A549 (cell line): ENCODE results near the gene PRR7. TPM values are rescaled to one million over a fixed set of nuclear protein-coding genes. Genes with fewer than 3 reads are reported as not detected.

Experiments
- ATAC-seq, 2 experiments: fragments of 200-7000 bp in 1 of 2; fragments of >200 bp in 1 of 2; cut with Nextera tagmentation in 1 of 2; cut with Tn5 transposase in 1 of 2; 3 replicates each; pipeline versions ENCODE4 v1.8.0 to v1.9.1; 2018 to 2020; ENCODE audit warnings: mild to moderate bottlenecking in 1 of 2, moderate library complexity in 1 of 2
- CTCF ChIA-PET: fragments of 300-600 bp; sonication (Branson Sonifier 250); formaldehyde crosslinking; extraction: SDS; loops from one replicate; lab custom pipeline; 2021; ENCODE audit warnings: antibody characterized with exemption, inconsistent platforms; lab: Yijun Ruan, JAX
- POLR2A ChIA-PET: fragments of 350-600 bp; formaldehyde crosslinking; extraction: SDS; loops from one replicate; lab custom pipeline; 2021; ENCODE audit warnings: antibody characterized with exemption, inconsistent platforms; lab: Yijun Ruan, JAX
- DNase-seq, 2 experiments: peaks; one replicate each; pipeline versions ENCODE4 v3.0.0 to v3.0.0-alpha.2; 2011 to 2016; ENCODE audit warnings: low read depth in 1 of 2, low spot score in 1 of 2
- FAIRE-seq: peaks from 2 replicates; lab custom pipeline; 2011; peaks lifted over from hg19 to GRCh38; lab: Jason Lieb, UNC
- H3K27ac ChIP-seq, 2 experiments: fragments of >200 bp; sonication (Bioruptor Twin); formaldehyde crosslinking; 3 replicates each; pipeline ENCODE4 v1.5.1; 2016 to 2017
- H3K4me1 ChIP-seq: fragments of >200 bp; sonication (Bioruptor Twin); formaldehyde crosslinking; 3 replicates; pipeline ENCODE4 v1.6.1; 2016
- H3K4me2 ChIP-seq: fragments of >200 bp; sonication (Bioruptor Twin); formaldehyde crosslinking; 3 replicates; pipeline ENCODE4 v1.6.1; 2016
- H3K4me3 ChIP-seq: fragments of >200 bp; sonication (Bioruptor Twin); formaldehyde crosslinking; 3 replicates; pipeline ENCODE4 v1.5.1; 2016
- H3K9me3 ChIP-seq: fragments of >200 bp; sonication (Bioruptor Twin); formaldehyde crosslinking; 3 replicates; pipeline ENCODE4 v1.6.1; 2016
- CTCF ChIP-seq: fragments of >200 bp; sonication (Bioruptor Twin); formaldehyde crosslinking; IDR thresholded peaks from 3 replicates; pipeline ENCODE4 v1.5.1; 2016
- EP300 ChIP-seq, 2 experiments: fragments of >200 bp; sonication (Bioruptor Twin); formaldehyde crosslinking; IDR thresholded peaks; 2 replicates in 1 of 2; 3 replicates in 1 of 2; pipeline ENCODE4 v1.6.1; 2016 to 2017
- FOSL2 ChIP-seq, 2 experiments: fragments of 450-650 bp in 1 of 2; fragments of >200 bp in 1 of 2; sonication (Bioruptor Twin) in 1 of 2; formaldehyde crosslinking; IDR thresholded peaks; 2 replicates each; pipeline versions ENCODE4 v1.5.0 to v1.6.1; 2016 to 2020; ENCODE audit warnings: mild to moderate bottlenecking in 1 of 2, moderate library complexity in 1 of 2
- FOXS1 ChIP-seq: fragments of 250-450 bp; sonication (Bioruptor Pico); IDR thresholded peaks from 2 replicates; pipeline ENCODE4 v1.5.0; 2020; ENCODE audit warnings: mild to moderate bottlenecking, moderate library complexity
- HDAC2 ChIP-seq: fragments of 200-600 bp; sonication (generic); IDR thresholded peaks from 2 replicates; pipeline ENCODE4 v1.6.1; 2016
- HES2 ChIP-seq: fragments of >200 bp; sonication (Bioruptor Twin); formaldehyde crosslinking; IDR thresholded peaks from 2 replicates; pipeline ENCODE4 v1.6.1; 2016
- HEYL ChIP-seq: fragments of 250-450 bp; sonication (Bioruptor Pico); IDR thresholded peaks from 2 replicates; pipeline ENCODE4 v1.8.0; 2021; ENCODE audit warnings: mild to moderate bottlenecking, moderate library complexity
- JUNB ChIP-seq: fragments of >200 bp; sonication (Bioruptor Twin); formaldehyde crosslinking; IDR thresholded peaks from 2 replicates; pipeline ENCODE4 v1.6.1; 2016
- MAX ChIP-seq: IDR thresholded peaks from 2 replicates; pipeline ENCODE4 v1.6.1; 2012
- NFE2L2 ChIP-seq: fragments of 150-350 bp; conservative IDR thresholded peaks from 2 replicates; pipeline ENCODE4 v1.6.1; 2014; ENCODE audit warnings: low read length
- PHF8 ChIP-seq: fragments of 200-600 bp; sonication (generic); IDR thresholded peaks from 2 replicates; pipeline ENCODE4 v1.6.1; 2016; ENCODE audit warnings: low read depth, mild to moderate bottlenecking, antibody characterized with exemption, moderate library complexity, borderline replicate concordance
- POLR2A ChIP-seq: IDR thresholded peaks from 2 replicates; pipeline ENCODE4 v1.6.1; 2012; ENCODE audit warnings: mild to moderate bottlenecking, low read length
- RARB ChIP-seq: fragments of 250-450 bp; sonication (Bioruptor Pico); IDR thresholded peaks from 2 replicates; pipeline ENCODE4 v1.8.0; 2021; ENCODE audit warnings: mild to moderate bottlenecking, moderate library complexity
- RCOR1 ChIP-seq: fragments of 150-350 bp; IDR thresholded peaks from 2 replicates; pipeline ENCODE4 v1.6.1; 2014; ENCODE audit warnings: antibody characterized with exemption, low read length, low read depth
- REST ChIP-seq: fragments of 200-600 bp; sonication (generic); IDR thresholded peaks from 2 replicates; pipeline ENCODE4 v1.6.1; 2016; ENCODE audit warnings: antibody characterized with exemption, mild to moderate bottlenecking, moderate library complexity
- TFCP2L1 ChIP-seq: fragments of 250-450 bp; sonication (Bioruptor Pico); IDR thresholded peaks from 2 replicates; pipeline ENCODE4 v1.5.0; 2021; ENCODE audit warnings: mild to moderate bottlenecking
- TP53 ChIP-seq: fragments of 250-450 bp; sonication (Bioruptor Pico); IDR thresholded peaks from 2 replicates; pipeline ENCODE4 v1.5.0; 2021; ENCODE audit warnings: mild to moderate bottlenecking, moderate library complexity
- ZC3H11A ChIP-seq: fragments of 450-650 bp; IDR thresholded peaks from 2 replicates; pipeline ENCODE4 v1.6.1; 2014; ENCODE audit warnings: antibody characterized with exemption, mild to moderate bottlenecking
- WGBS: methylation state at CpG from one replicate; pipeline ENCODE4 v1.1.6; 2017; ENCODE audit errors: missing lambda C conversion rate; 5-methylcytosine and 5-hydroxymethylcytosine counted together
- polyA plus RNA-seq, 4 experiments: library from polyadenylated mRNA; depleted of rRNA in 3 of 4; stranded (reverse); fragments of >200 nt; fragmentation: RNase III in 1 of 4; extraction: RNeasy Plus Mini Kit Qiagen cat#74134 plus additional on column Dnase treatment in 1 of 4; gene quantifications; 2 replicates in 3 of 4; 3 replicates in 1 of 4; pipeline ENCODE4 v1.2.3, GENCODE V29; 2011 to 2017

The PRR7 gene
- polyA plus RNA-seq, 2 of the 4 experiments (the other 2 are of a cell fraction): 2.2 to 11.0 TPM

- TF ChIP-seq FOSL2 (IDR thresholded peaks at IDR 0.05) (no peak), FOSL2 (CRISPR knock-in tag; IDR thresholded peaks at IDR 0.05) (no peak), NFE2L2 (no peak), HES2 (no peak), HDAC2 (no peak)
Measured at GRCh38 chr5:177504086-177505056, 57.8 kb downstream of the PRR7 start (continued).

GRCh38 chr5:177505075-177505474 lies 58.5 kb downstream of the PRR7 start:
- ATAC-seq (no peak), FAIRE-seq (no peak), DNase-seq (no peak)
- H3K4me2 ChIP-seq: no peak overlapping the region
- H3K9me3 ChIP-seq: no peaks in the 10 kb centered on the region
- POLR2A ChIA-PET: no interaction called here
- 93% methylated on average over 3 of the region's 4 CpGs for WGBS
- peaks cover 4% of the 10 kb centered on the region; the same call in 1 of the 3 replicates for H3K4me1 ChIP-seq
- no peak overlapping the region for H3K27ac ChIP-seq
- TF ChIP-seq ZC3H11A (no peak), PHF8 (no peak), TFCP2L1 (CRISPR knock-in tag) (no peak), POLR2A (no peak), MAX (no peak), HDAC2 (no peak), JUNB (no peak), FOXS1 (CRISPR knock-in tag) (no peak), TP53 (CRISPR knock-in tag) (no peak), REST (no peak), RARB (CRISPR knock-in tag) (no peak), RCOR1 (no peak), HEYL (CRISPR knock-in tag) (no peak), CTCF (no peak), EP300 (IDR thresholded peaks at IDR 0.05) (no peak)
- CTCF ChIA-PET: interaction anchor here (1.1 to 18.1 kb wide), 7 partner anchors 9 to 116 kb away, joined by 3 to 354 read pairs (median 63); partner anchors contain the start of genes DDX41, PFN3 and PRR7
- no peak overlapping the region for H3K4me3 ChIP-seq

Other genes starting within 250 kb of the PRR7 start
- gene RAB24, start 143.1 kb upstream of the PRR7 start, polyA plus RNA-seq (2011; rRNA removed): 31.2 and 31.3 TPM in 2 replicates
- 30.0 to 34.5 TPM (median 33.7 TPM) in 3 replicates for gene RAB24, start 143.1 kb upstream of the PRR7 start, polyA plus RNA-seq (2017; fragmentation: RNase III; extraction: RNeasy Plus Mini Kit Qiagen cat#74134 plus additional on column Dnase treatment)
- 218 and 227 TPM in 2 replicates for gene PRELID1, start 143.0 kb upstream of the PRR7 start, polyA plus RNA-seq (2011; rRNA removed)
- 234 to 268 TPM (median 250 TPM) in 3 replicates for gene PRELID1, start 143.0 kb upstream of the PRR7 start, polyA plus RNA-seq (2017; fragmentation: RNase III; extraction: RNeasy Plus Mini Kit Qiagen cat#74134 plus additional on column Dnase treatment)
- gene MXD3, start 134.9 kb upstream of the PRR7 start, polyA plus RNA-seq (2011; rRNA removed): 4.1 and 5.3 TPM in 2 replicates
- 12.4 to 16.9 TPM (median 15.2 TPM) in 3 replicates for gene MXD3, start 134.9 kb upstream of the PRR7 start, polyA plus RNA-seq (2017; fragmentation: RNase III; extraction: RNeasy Plus Mini Kit Qiagen cat#74134 plus additional on column Dnase treatment)
- 123 and 172 TPM in 2 replicates for gene LMAN2, start 95.1 kb upstream of the PRR7 start, polyA plus RNA-seq (2011; rRNA removed)
- 207 to 222 TPM (median 210 TPM) in 3 replicates for gene LMAN2, start 95.1 kb upstream of the PRR7 start, polyA plus RNA-seq (2017; fragmentation: RNase III; extraction: RNeasy Plus Mini Kit Qiagen cat#74134 plus additional on column Dnase treatment)
- 3.9 and 5.8 TPM in 2 replicates for gene RGS14, start 88.9 kb upstream of the PRR7 start, polyA plus RNA-seq (2011; rRNA removed)
- gene RGS14, start 88.9 kb upstream of the PRR7 start, polyA plus RNA-seq (2017; fragmentation: RNase III; extraction: RNeasy Plus Mini Kit Qiagen cat#74134 plus additional on column Dnase treatment): 5.2 to 8.4 TPM (median 6.4 TPM) in 3 replicates
- gene SLC34A1, start 62.4 kb upstream of the PRR7 start, polyA plus RNA-seq (2011; rRNA removed): not detected in 2 replicates
- gene SLC34A1, start 62.4 kb upstream of the PRR7 start, polyA plus RNA-seq (2017; fragmentation: RNase III; extraction: RNeasy Plus Mini Kit Qiagen cat#74134 plus additional on column Dnase treatment): 0.03 TPM in 2 of 3 replicates, not detected in the other
- not detected in 2 replicates for gene PFN3, start 46.2 kb upstream of the PRR7 start, polyA plus RNA-seq (2011; rRNA removed)
- gene PFN3, start 46.2 kb upstream of the PRR7 start, polyA plus RNA-seq (2017; fragmentation: RNase III; extraction: RNeasy Plus Mini Kit Qiagen cat#74134 plus additional on column Dnase treatment): not detected in 3 replicates
- gene F12, start 37.2 kb upstream of the PRR7 start, polyA plus RNA-seq (2011; rRNA removed): 5.3 TPM in 2 replicates
- gene F12, start 37.2 kb upstream of the PRR7 start, polyA plus RNA-seq (2017; fragmentation: RNase III; extraction: RNeasy Plus Mini Kit Qiagen cat#74134 plus additional on column Dnase treatment): 14.3 to 15.5 TPM (median 14.5 TPM) in 3 replicates
- 16.5 and 20.1 TPM in 2 replicates for gene GRK6, start 20.1 kb upstream of the PRR7 start, polyA plus RNA-seq (2011; rRNA removed)
- gene GRK6, start 20.1 kb upstream of the PRR7 start, polyA plus RNA-seq (2017; fragmentation: RNase III; extraction: RNeasy Plus Mini Kit Qiagen cat#74134 plus additional on column Dnase treatment): 26.3 to 28.8 TPM (median 26.8 TPM) in 3 replicates
- gene DBN1, start 26.8 kb downstream of the PRR7 start, polyA plus RNA-seq (2011; rRNA removed): 32.6 and 47.7 TPM in 2 replicates
- gene DBN1, start 26.8 kb downstream of the PRR7 start, polyA plus RNA-seq (2017; fragmentation: RNase III; extraction: RNeasy Plus Mini Kit Qiagen cat#74134 plus additional on column Dnase treatment): 92.4 to 118 TPM (median 107 TPM) in 3 replicates
- 26.1 and 30.7 TPM in 2 replicates for gene PDLIM7, start 50.8 kb downstream of the PRR7 start, polyA plus RNA-seq (2011; rRNA removed)
- 120 to 141 TPM (median 124 TPM) in 3 replicates for gene PDLIM7, start 50.8 kb downstream of the PRR7 start, polyA plus RNA-seq (2017; fragmentation: RNase III; extraction: RNeasy Plus Mini Kit Qiagen cat#74134 plus additional on column Dnase treatment)
- gene DOK3, start 63.0 kb downstream of the PRR7 start, polyA plus RNA-seq (2011; rRNA removed): 1.3 and 1.8 TPM in 2 replicates
- gene DOK3, start 63.0 kb downstream of the PRR7 start, polyA plus RNA-seq (2017; fragmentation: RNase III; extraction: RNeasy Plus Mini Kit Qiagen cat#74134 plus additional on column Dnase treatment): 7.1 to 9.1 TPM (median 7.4 TPM) in 3 replicates
- gene DDX41, start 70.1 kb downstream of the PRR7 start, polyA plus RNA-seq (2011; rRNA removed): 87.7 and 90.7 TPM in 2 replicates
- 121 to 177 TPM (median 172 TPM) in 3 replicates for gene DDX41, start 70.1 kb downstream of the PRR7 start, polyA plus RNA-seq (2017; fragmentation: RNase III; extraction: RNeasy Plus Mini Kit Qiagen cat#74134 plus additional on column Dnase treatment)
- gene FAM193B, start 107.7 kb downstream of the PRR7 start, polyA plus RNA-seq (2011; rRNA removed): 19.4 and 23.0 TPM in 2 replicates
- 24.9 to 31.9 TPM (median 28.9 TPM) in 3 replicates for gene FAM193B, start 107.7 kb downstream of the PRR7 start, polyA plus RNA-seq (2017; fragmentation: RNase III; extraction: RNeasy Plus Mini Kit Qiagen cat#74134 plus additional on column Dnase treatment)
- 168 and 212 TPM in 2 replicates for gene TMED9, start 145.4 kb downstream of the PRR7 start, polyA plus RNA-seq (2011; rRNA removed)
- gene TMED9, start 145.4 kb downstream of the PRR7 start, polyA plus RNA-seq (2017; fragmentation: RNase III; extraction: RNeasy Plus Mini Kit Qiagen cat#74134 plus additional on column Dnase treatment): 218 to 239 TPM (median 236 TPM) in 3 replicates
- 13.0 and 13.3 TPM in 2 replicates for gene B4GALT7, start 153.3 kb downstream of the PRR7 start, polyA plus RNA-seq (2011; rRNA removed)
- gene B4GALT7, start 153.3 kb downstream of the PRR7 start, polyA plus RNA-seq (2017; fragmentation: RNase III; extraction: RNeasy Plus Mini Kit Qiagen cat#74134 plus additional on column Dnase treatment): 17.1 to 18.2 TPM (median 18.0 TPM) in 3 replicates